Trophoblast cell (in vitro differentiated cells and primary cell): ENCODE data around the gene FRS3.

Experiments used
- DNase-seq, 2 donors: peaks; one replicate each; pipeline ENCODE4 v3.0.0-alpha.2; 2016
- H2AFZ ChIP-seq: 2 replicates; pipeline ENCODE4 v1.6.1; 2013; ENCODE audit warnings: low read length, moderate library complexity, mild to moderate bottlenecking; ENCODE audit not compliant: insufficient read depth, poor library complexity
- H2AK5ac ChIP-seq: 2 replicates; pipeline ENCODE4 v1.6.1; 2013; ENCODE audit warnings: mild to moderate bottlenecking, low read length
- H2BK120ac ChIP-seq: 2 replicates; pipeline ENCODE4 v1.6.1; 2013; ENCODE audit warnings: low read length, mild to moderate bottlenecking, moderate library complexity; ENCODE audit not compliant: insufficient read depth, poor library complexity
- H2BK12ac ChIP-seq: 2 replicates; pipeline ENCODE4 v1.6.1; 2013; ENCODE audit warnings: mild to moderate bottlenecking, low read length, moderate library complexity
- H2BK5ac ChIP-seq: 2 replicates; pipeline ENCODE4 v1.6.1; 2013; ENCODE audit warnings: low read length, low read depth, moderate library complexity, mild to moderate bottlenecking; ENCODE audit not compliant: poor library complexity
- H3K14ac ChIP-seq: 2 replicates; pipeline ENCODE4 v1.6.1; 2013; ENCODE audit warnings: mild to moderate bottlenecking, low read length
- H3K18ac ChIP-seq: 2 replicates; pipeline ENCODE4 v1.6.1; 2013; ENCODE audit warnings: mild to moderate bottlenecking, low read length
- H3K23ac ChIP-seq: 2 replicates; pipeline ENCODE4 v1.6.1; 2013; ENCODE audit warnings: low read length
- H3K27ac ChIP-seq: 2 replicates; pipeline ENCODE4 v1.5.1; 2013; ENCODE audit warnings: low read depth, mild to moderate bottlenecking, inconsistent platforms, low read length, moderate library complexity
- H3K27me3 ChIP-seq: 2 replicates; pipeline ENCODE4 v1.6.1; 2013; ENCODE audit warnings: inconsistent platforms, mild to moderate bottlenecking, low read length, moderate library complexity; ENCODE audit not compliant: insufficient read depth
- H3K36me3 ChIP-seq, 2 experiments: 1 replicate in 1 of 2; 2 replicates in 1 of 2; pipeline ENCODE4 v1.6.1; 2013; ENCODE audit warnings: low read length in 2 of 2, mild to moderate bottlenecking in 2 of 2, moderate library complexity in 1 of 2; ENCODE audit not compliant: insufficient read depth in 2 of 2, control insufficient read depth in 1 of 2
- H3K4ac ChIP-seq: 2 replicates; pipeline ENCODE4 v1.6.1; 2013; ENCODE audit warnings: low read depth, mild to moderate bottlenecking, low read length, moderate library complexity
- H3K4me1 ChIP-seq, 2 experiments: 1 replicate in 1 of 2; 2 replicates in 1 of 2; pipeline ENCODE4 v1.6.1; 2013; ENCODE audit warnings: low read length in 2 of 2, mild to moderate bottlenecking in 2 of 2, moderate library complexity in 1 of 2; ENCODE audit not compliant: insufficient read depth in 2 of 2, control insufficient read depth in 1 of 2
- H3K4me2 ChIP-seq: 2 replicates; pipeline ENCODE4 v1.6.1; 2013; ENCODE audit warnings: inconsistent platforms, mild to moderate bottlenecking, low read length, moderate library complexity
- H3K4me3 ChIP-seq: 2 replicates; pipeline ENCODE4 v1.5.1; 2013; ENCODE audit warnings: mild to moderate bottlenecking, low read depth, low read length, inconsistent platforms
- H3K79me1 ChIP-seq: one replicate; pipeline ENCODE4 v1.6.1; 2013; ENCODE audit warnings: low read length
- H3K79me2 ChIP-seq: 2 replicates; pipeline ENCODE4 v1.6.1; 2013; ENCODE audit warnings: low read length, mild to moderate bottlenecking; ENCODE audit not compliant: control insufficient read depth, insufficient read depth, poor library complexity
- H3K9ac ChIP-seq: 2 replicates; pipeline ENCODE4 v1.6.1; 2013; ENCODE audit warnings: mild to moderate bottlenecking, low read length
- H3K9me3 ChIP-seq: 2 replicates; pipeline ENCODE4 v1.6.1; 2013; ENCODE audit warnings: low read depth, mild to moderate bottlenecking, control low read depth, inconsistent platforms, low read length; ENCODE audit not compliant: insufficient read depth
- H4K12ac ChIP-seq: 2 replicates; pipeline ENCODE4 v1.6.1; 2013; ENCODE audit warnings: low read depth, mild to moderate bottlenecking, low read length, moderate library complexity
- H4K8ac ChIP-seq: 2 replicates; pipeline ENCODE4 v1.6.1; 2013; ENCODE audit warnings: low read depth, mild to moderate bottlenecking, low read length, moderate library complexity
- H4K91ac ChIP-seq: one replicate; pipeline ENCODE4 v1.6.1; 2013; ENCODE audit warnings: low read depth, mild to moderate bottlenecking, low read length, moderate library complexity
- WGBS: extraction: QIAGEN DNeasy Blood & Tissue Kit; methylation state at CpG from one replicate; pipeline ENCODE4 v1.1.7; 2013; ENCODE audit warnings: missing lambda C conversion rate; ENCODE audit not compliant: insufficient read length, insufficient coverage; ENCODE audit errors: extremely low coverage; 5-methylcytosine and 5-hydroxymethylcytosine counted together

Gene FRS3

GRCh38 chr6:41732149-41732548, 47.6 kb downstream of the FRS3 start:
- Histone ChIP-seq H3K27ac (no peak overlapping the region), H3K18ac (no peak overlapping the region), H2AK5ac (no peak overlapping the region), H3K4me1 (peaks cover 19 to 22% of the 10 kb centered on the region in 2 experiments), H3K23ac (no peak overlapping the region), H3K9ac (no peak overlapping the region), H2AFZ (no peak overlapping the region), H2BK5ac (no peak overlapping the region), H2BK120ac (no peak overlapping the region), H3K4me2 (no peak overlapping the region), H4K91ac (no peak overlapping the region), H3K14ac (no peak overlapping the region), H2BK12ac (no peak overlapping the region), H3K79me1 (peaks cover 20% of the 10 kb centered on the region), H3K27me3 (no peaks in the 10 kb centered on the region), H3K79me2 (peaks cover 8% of the 10 kb centered on the region), H4K8ac (no peak overlapping the region), H3K4ac (no peak overlapping the region), H4K12ac (no peak overlapping the region), H3K4me3 (no peak overlapping the region), H3K9me3 (no peaks in the 10 kb centered on the region), H3K36me3 (no peaks in the 10 kb centered on the region)
- DNase-seq: no peak

GRCh38 chr6:41731561-41732086, 48.1 kb downstream of the FRS3 start:
- no peak overlapping the region for H3K4me2 ChIP-seq
- H3K4ac ChIP-seq: no peak overlapping the region
- H3K23ac ChIP-seq: no peak overlapping the region
- no peaks in the 10 kb centered on the region for H3K36me3 ChIP-seq
- no peak overlapping the region for H3K27ac ChIP-seq
- H4K12ac ChIP-seq: no peak overlapping the region
- peaks cover 19 to 22% of the 10 kb centered on the region in 2 experiments for H3K4me1 ChIP-seq
- peaks cover 16% of the 10 kb centered on the region for H3K79me1 ChIP-seq
- no peak overlapping the region for H2BK12ac ChIP-seq
- H4K91ac ChIP-seq: no peak overlapping the region
- no peak overlapping the region for H2AK5ac ChIP-seq
- no peak overlapping the region for H3K4me3 ChIP-seq
- no peaks in the 10 kb centered on the region for H3K9me3 ChIP-seq
- no peak overlapping the region for H3K9ac ChIP-seq
- H3K14ac ChIP-seq: no peak overlapping the region
- no peak for DNase-seq
- H2BK5ac ChIP-seq: no peak overlapping the region
- no peak overlapping the region for H4K8ac ChIP-seq
- no peak overlapping the region for H3K18ac ChIP-seq
- WGBS: no CpG with 5 or more reads among the region's 7 CpGs
- H2BK120ac ChIP-seq: no peak overlapping the region
- H2AFZ ChIP-seq: no peak overlapping the region
- no peaks in the 10 kb centered on the region for H3K27me3 ChIP-seq
- peaks cover 8% of the 10 kb centered on the region for H3K79me2 ChIP-seq

- Histone ChIP-seq H3K4ac (no peak overlapping the region), H2BK5ac (no peak overlapping the region), H3K27ac (no peak overlapping the region), H3K18ac (no peak overlapping the region), H3K79me2 (peaks cover 8% of the 10 kb centered on the region), H2AFZ (no peak overlapping the region), H4K91ac (no peak overlapping the region), H3K23ac (no peak overlapping the region), H3K36me3 (no peaks in the 10 kb centered on the region), H3K79me1 (peaks cover 14% of the 10 kb centered on the region), H3K4me3 (no peak overlapping the region), H3K14ac (no peak overlapping the region), H3K27me3 (no peaks in the 10 kb centered on the region), H2BK12ac (no peak overlapping the region), H3K4me1 (peaks cover 16 to 19% of the 10 kb centered on the region in 2 experiments), H2AK5ac (no peak overlapping the region), H2BK120ac (no peak overlapping the region), H3K4me2 (no peak overlapping the region), H3K9me3 (no peaks in the 10 kb centered on the region), H4K8ac (no peak overlapping the region), H4K12ac (no peak overlapping the region), H3K9ac (no peak overlapping the region)
- WGBS: no CpG with 5 or more reads among the region's 9 CpGs
- DNase-seq: no peak
Observed at GRCh38 chr6:41730531-41731436, 48.9 kb downstream of the FRS3 start.

GRCh38 chr6:41729624-41730023, 50.1 kb downstream of the FRS3 start:
- H3K4me2 ChIP-seq: no peak overlapping the region
- no peak overlapping the region for H4K8ac ChIP-seq
- no peak overlapping the region for H2BK12ac ChIP-seq
- peaks cover 19 to 22% of the 10 kb centered on the region in 2 experiments for H3K4me1 ChIP-seq
- no peak overlapping the region for H2BK120ac ChIP-seq
- no peak for DNase-seq
- H3K9me3 ChIP-seq: no peaks in the 10 kb centered on the region
- H3K79me2 ChIP-seq: peaks cover 6% of the 10 kb centered on the region
- no CpG with 5 or more reads among the region's 7 CpGs for WGBS
- H2AK5ac ChIP-seq: no peak overlapping the region
- H4K12ac ChIP-seq: no peak overlapping the region
- H3K79me1 ChIP-seq: peaks cover 10% of the 10 kb centered on the region
- H3K36me3 ChIP-seq: no peaks in the 10 kb centered on the region
- no peak overlapping the region for H3K18ac ChIP-seq
- H3K23ac ChIP-seq: no peak overlapping the region
- H3K4ac ChIP-seq: no peak overlapping the region
- H3K27me3 ChIP-seq: no peaks in the 10 kb centered on the region
- no peak overlapping the region for H3K4me3 ChIP-seq
- H4K91ac ChIP-seq: no peak overlapping the region
- no peak overlapping the region for H3K9ac ChIP-seq
- no peak overlapping the region for H3K14ac ChIP-seq
- H2AFZ ChIP-seq: no peak overlapping the region
- no peak overlapping the region for H2BK5ac ChIP-seq
- H3K27ac ChIP-seq: no peak overlapping the region
